ENCODE data around the gene RASSF9.

The RASSF9 gene

GRCh38 chr12:85833579-85833978 is 2.6 kb downstream of the RASSF9 start:
- TF ChIP-seq CTCF (IDR thresholded peaks at IDR 0.05; ENCODE audit: extremely low read depth, missing control alignments) = no peak
- DNase-seq (ENCODE audit: low spot score) = no peak

- TF ChIP-seq CTCF (IDR thresholded peaks at IDR 0.05; ENCODE audit: extremely low read depth, missing control alignments) = no peak
- DNase-seq (ENCODE audit: low spot score) = no peak
Observed at GRCh38 chr12:85831327-85831990, 4.8 kb downstream of the RASSF9 start.

- DNase-seq (ENCODE audit: low spot score) = no peak
Observed at GRCh38 chr12:85829391-85829790, 6.8 kb downstream of the RASSF9 start.

GRCh38 chr12:85828576-85828975 is 7.6 kb downstream of the RASSF9 start:
- no peak for TF ChIP-seq CTCF (IDR thresholded peaks at IDR 0.05; ENCODE audit: extremely low read depth, missing control alignments)
- no peak for DNase-seq (ENCODE audit: low spot score)

More at GRCh38 chr12:85829391-85829790, 6.8 kb downstream of the RASSF9 start:
- TF ChIP-seq CTCF (IDR thresholded peaks at IDR 0.05; ENCODE audit: extremely low read depth, missing control alignments) = no peak

- no peak for TF ChIP-seq CTCF (IDR thresholded peaks at IDR 0.05; ENCODE audit: extremely low read depth, missing control alignments)
- DNase-seq (ENCODE audit: low spot score) = no peak
Observed at GRCh38 chr12:85825746-85826145, 10.5 kb downstream of the RASSF9 start.

GRCh38 chr12:85823436-85824180 is 12.6 kb downstream of the RASSF9 start:
- TF ChIP-seq CTCF (IDR thresholded peaks at IDR 0.05; ENCODE audit: extremely low read depth, missing control alignments) = no peak
- DNase-seq (ENCODE audit: low spot score) = no peak

- no peak for TF ChIP-seq CTCF (IDR thresholded peaks at IDR 0.05; ENCODE audit: extremely low read depth, missing control alignments)
- no peak for DNase-seq (ENCODE audit: low spot score)
Observed at GRCh38 chr12:85821759-85822158, 14.4 kb downstream of the RASSF9 start.
